D721Med (cell line): Measurements from ENCODE around the gene EIF4G1.

Experiments
- DNase-seq: peaks from one replicate; pipeline ENCODE4 v3.0.0; 2011; ENCODE audit warnings: low spot score; ENCODE audit not compliant: insufficient read length
- FAIRE-seq: peaks from 2 replicates; lab custom pipeline; 2011; peaks lifted over from hg19 to GRCh38; lab: Jason Lieb, UNC
- CTCF ChIP-seq: IDR thresholded peaks from 2 replicates; pipeline ENCODE4 v1.5.1; 2012; ENCODE audit warnings: mild to moderate bottlenecking, control low read depth; ENCODE audit not compliant: insufficient read depth; ENCODE audit errors: missing control alignments

Gene EIF4G1

GRCh38 chr3:184357248-184358123 is 43.1 kb downstream of the EIF4G1 start:
- FAIRE-seq (no peak), DNase-seq (no peak)
- TF ChIP-seq CTCF, result no peak

- no peak for DNase-seq
- no peak for FAIRE-seq
- no peak for TF ChIP-seq CTCF
These were observed 43.8 kb downstream of the EIF4G1 start for GRCh38 chr3:184358124-184358767.

- DNase-seq, result no peak
- FAIRE-seq, result no peak
- TF ChIP-seq CTCF, result no peak
These were observed 44.5 kb downstream of the EIF4G1 start for GRCh38 chr3:184358921-184359350.

- FAIRE-seq (no peak), DNase-seq (no peak)
- TF ChIP-seq CTCF, result no peak
These were observed 45.2 kb downstream of the EIF4G1 start for GRCh38 chr3:184359610-184360009.

GRCh38 chr3:184360070-184360928 is 45.9 kb downstream of the EIF4G1 start:
- TF ChIP-seq CTCF, result no peak
- no peak for DNase-seq
- FAIRE-seq, result no peak

GRCh38 chr3:184360929-184361531 is 46.6 kb downstream of the EIF4G1 start:
- TF ChIP-seq CTCF, result no peak
- DNase-seq (no peak), FAIRE-seq (no peak)
